ENCODE data around the gene PRR12.

The PRR12 gene

GRCh38 chr19:49645592-49645991 is 54.6 kb downstream of the PRR12 start:
- no peak for DNase-seq (ENCODE audit: low read depth)

GRCh38 chr19:49645995-49646394 is 55.0 kb downstream of the PRR12 start:
- DNase-seq (ENCODE audit: low read depth) = no peak

- no peak for DNase-seq (ENCODE audit: low read depth)
These were observed 55.6 kb downstream of the PRR12 start for GRCh38 chr19:49646586-49646985.

- DNase-seq (ENCODE audit: low read depth) = no peak
These were observed 60.2 kb downstream of the PRR12 start for GRCh38 chr19:49651029-49651819.

- no peak for DNase-seq (ENCODE audit: low read depth)
These were observed 61.0 kb downstream of the PRR12 start for GRCh38 chr19:49651820-49652550.

GRCh38 chr19:49652551-49653465 is 61.8 kb downstream of the PRR12 start:
- DNase-seq (ENCODE audit: low read depth) = no peak

- no peak for DNase-seq (ENCODE audit: low read depth)
These were observed 62.5 kb downstream of the PRR12 start for GRCh38 chr19:49653466-49653806.

- no peak for DNase-seq (ENCODE audit: low read depth)
These were observed 63.6 kb downstream of the PRR12 start for GRCh38 chr19:49654581-49654980.

GRCh38 chr19:49655570-49656455 is 64.8 kb downstream of the PRR12 start:
- DNase-seq (ENCODE audit: low read depth) = no peak

- no peak for DNase-seq (ENCODE audit: low read depth)
These were observed 65.6 kb downstream of the PRR12 start for GRCh38 chr19:49656456-49657109.

GRCh38 chr19:49657493-49658138 is 66.6 kb downstream of the PRR12 start:
- DNase-seq (ENCODE audit: low read depth) = no peak

GRCh38 chr19:49658139-49658517 is 67.1 kb downstream of the PRR12 start:
- DNase-seq (ENCODE audit: low read depth) = no peak

GRCh38 chr19:49658566-49659442 is 67.8 kb downstream of the PRR12 start:
- DNase-seq (ENCODE audit: low read depth) = no peak

GRCh38 chr19:49660338-49660961 is 69.5 kb downstream of the PRR12 start:
- DNase-seq (ENCODE audit: low read depth) = no peak

- no peak for DNase-seq (ENCODE audit: low read depth)
These were observed 71.0 kb downstream of the PRR12 start for GRCh38 chr19:49662011-49662410.

- DNase-seq (ENCODE audit: low read depth) = no peak
These were observed 72.2 kb downstream of the PRR12 start for GRCh38 chr19:49663224-49663623.

GRCh38 chr19:49664171-49665035 is 73.4 kb downstream of the PRR12 start:
- DNase-seq (ENCODE audit: low read depth) = peak; percentile 86

- DNase-seq (ENCODE audit: low read depth) = no peak
These were observed 74.0 kb downstream of the PRR12 start for GRCh38 chr19:49665036-49665350.
